Smooth muscle cell (in vitro differentiated cells): Measurements from ENCODE around the gene MAGEB17. TPM values are rescaled to one million over a fixed set of nuclear protein-coding genes. Genes with fewer than 3 reads are reported as not detected.

Experiments
- DNase-seq: peaks from one replicate; lab custom pipeline; 2025; ENCODE audit not compliant: unreplicated experiment; lab: John Stamatoyannopoulos, UW
- H2AFZ ChIP-seq: fragments of 200-600 bp; sonication (generic); 2 replicates; pipeline ENCODE4 v1.6.0; 2016; ENCODE audit warnings: antibody characterized with exemption, low read depth, mild to moderate bottlenecking
- H3F3A ChIP-seq: fragments of 200-600 bp; sonication (generic); 2 replicates; pipeline ENCODE4 v1.6.0; 2017; ENCODE audit warnings: antibody characterized with exemption, low read depth
- H3K27ac ChIP-seq: fragments of 200-600 bp; sonication (generic); 2 replicates; pipeline ENCODE4 v1.5.1; 2016; ENCODE audit warnings: low read depth, mild to moderate bottlenecking
- H3K27me3 ChIP-seq: fragments of 200-600 bp; sonication (generic); 2 replicates; pipeline ENCODE4 v1.6.1; 2016; ENCODE audit warnings: low read depth, mild to moderate bottlenecking
- H3K36me3 ChIP-seq: fragments of 200-600 bp; sonication (generic); 2 replicates; pipeline ENCODE4 v1.5.1; 2016; ENCODE audit warnings: low read depth
- H3K4me1 ChIP-seq: fragments of 200-600 bp; sonication (generic); 2 replicates; pipeline ENCODE4 v1.5.1; 2016; ENCODE audit warnings: low read depth
- H3K4me2 ChIP-seq: fragments of 200-600 bp; sonication (generic); 2 replicates; pipeline ENCODE4 v1.6.0; 2016; ENCODE audit warnings: mild to moderate bottlenecking
- H3K4me3 ChIP-seq: fragments of 200-600 bp; sonication (generic); 2 replicates; pipeline ENCODE4 v1.5.1; 2016; ENCODE audit warnings: mild to moderate bottlenecking
- H3K79me2 ChIP-seq: fragments of 200-600 bp; sonication (generic); 2 replicates; pipeline ENCODE4 v1.6.0; 2016; ENCODE audit warnings: low read depth, mild to moderate bottlenecking
- H3K9ac ChIP-seq: fragments of 200-600 bp; sonication (generic); 2 replicates; pipeline ENCODE4 v1.6.0; 2016; ENCODE audit warnings: low read depth
- H3K9me3 ChIP-seq: fragments of 200-600 bp; sonication (generic); replicated peaks from 2 replicates; pipeline ENCODE4 v1.5.1; 2016; ENCODE audit warnings: low read depth
- H4K20me1 ChIP-seq: fragments of 200-600 bp; sonication (generic); 2 replicates; pipeline ENCODE4 v1.6.0; 2016; ENCODE audit warnings: low read depth
- CTCF ChIP-seq: fragments of 200-600 bp; sonication (generic); IDR thresholded peaks from 2 replicates; pipeline ENCODE4 v1.5.1; 2017; ENCODE audit warnings: borderline replicate concordance, mild to moderate bottlenecking, antibody characterized with exemption; ENCODE audit not compliant: insufficient read depth, poor library complexity, severe bottlenecking
- WGBS: methylation state at CpG from one replicate; pipeline ENCODE4 v1.1.7; 2016; ENCODE audit warnings: low lambda C conversion rate; 5-methylcytosine and 5-hydroxymethylcytosine counted together
- polyA plus RNA-seq: library from polyadenylated mRNA; unstranded; fragments of >200 nt; fragmentation: Nextera tagmentation; extraction: Ambion mirVana; gene quantifications from 2 replicates; pipeline ENCODE4 v1.2.1, GENCODE V29; 2016
- total RNA-seq: library from RNA; depleted of rRNA; stranded (reverse); fragments of >200 nt; gene quantifications from 2 replicates; pipeline ENCODE4 v1.2.3, GENCODE V29; 2014

MAGEB17 gene
- total and polyA plus RNA-seq, 2 experiments from 2014 or later: 0.32 TPM; not detected in 1

- Histone ChIP-seq H3K4me3 (no peak overlapping the region), H3K9ac (no peak overlapping the region), H3K4me2 (no peak overlapping the region), H3K36me3 (no peaks in the 10 kb centered on the region), H3F3A (no peaks in the 10 kb centered on the region), H3K4me1 (peaks cover 19% of the 10 kb centered on the region), H3K79me2 (peaks cover 7% of the 10 kb centered on the region), H3K9me3 (no peaks in the 10 kb centered on the region), H4K20me1 (no peaks in the 10 kb centered on the region), H3K27ac (no peak overlapping the region), H2AFZ (no peak overlapping the region), H3K27me3 (no peaks in the 10 kb centered on the region)
- TF ChIP-seq CTCF: peak; percentile 12
- WGBS: 71% methylated on average over 1 of the region's 1 CpG
- no peak for DNase-seq
These were observed 29.2 kb upstream of the MAGEB17 start for GRCh38 chrX:16138108-16138427.

- Histone ChIP-seq H3K36me3 (no peaks in the 10 kb centered on the region), H2AFZ (no peak overlapping the region), H3K4me3 (no peak overlapping the region), H3K27ac (no peak overlapping the region), H3K9ac (no peak overlapping the region), H3K4me2 (no peak overlapping the region), H3K79me2 (peaks cover 3% of the 10 kb centered on the region), H3F3A (no peaks in the 10 kb centered on the region), H3K4me1 (peaks cover 6% of the 10 kb centered on the region), H4K20me1 (no peaks in the 10 kb centered on the region), H3K27me3 (no peaks in the 10 kb centered on the region), H3K9me3 (no peaks in the 10 kb centered on the region)
- DNase-seq: no peak
- TF ChIP-seq CTCF: no peak
- WGBS: 84% methylated on average over 4 of the region's 4 CpGs
These were observed 26.8 kb upstream of the MAGEB17 start for GRCh38 chrX:16140448-16140847.

GRCh38 chrX:16140983-16141382, 26.3 kb upstream of the MAGEB17 start:
- no peaks in the 10 kb centered on the region for H3K36me3 ChIP-seq
- no peaks in the 10 kb centered on the region for H3K27me3 ChIP-seq
- no peak for DNase-seq
- H3K4me3 ChIP-seq: no peak overlapping the region
- H3K9me3 ChIP-seq: no peaks in the 10 kb centered on the region
- H3K79me2 ChIP-seq: peaks cover 8% of the 10 kb centered on the region
- H3K27ac ChIP-seq: no peak overlapping the region
- no peaks in the 10 kb centered on the region for H4K20me1 ChIP-seq
- no peak overlapping the region for H2AFZ ChIP-seq
- no peak for TF ChIP-seq CTCF
- no peak overlapping the region for H3K4me2 ChIP-seq
- peaks cover under 1% of the 10 kb centered on the region for H3K4me1 ChIP-seq
- H3F3A ChIP-seq: no peaks in the 10 kb centered on the region
- no peak overlapping the region for H3K9ac ChIP-seq

- Histone ChIP-seq H3K4me1 (no peaks in the 10 kb centered on the region), H3K9me3 (no peaks in the 10 kb centered on the region), H4K20me1 (no peaks in the 10 kb centered on the region), H3F3A (no peaks in the 10 kb centered on the region), H3K4me3 (no peak overlapping the region), H3K4me2 (no peak overlapping the region), H3K27ac (no peak overlapping the region), H2AFZ (no peak overlapping the region), H3K79me2 (peaks cover 12% of the 10 kb centered on the region), H3K27me3 (no peaks in the 10 kb centered on the region), H3K36me3 (no peaks in the 10 kb centered on the region), H3K9ac (no peak overlapping the region)
- TF ChIP-seq CTCF: no peak
- no peak for DNase-seq
- 90% methylated on average over 4 of the region's 4 CpGs for WGBS
These were observed 25.6 kb upstream of the MAGEB17 start for GRCh38 chrX:16141422-16142245.
